ENCODE data around the gene OR5H15. TPM values are rescaled to one million over a fixed set of nuclear protein-coding genes. Genes with fewer than 3 reads are reported as not detected.
"Not testable (repeated sequence)": the region's sequence is repeated elsewhere in the genome, so short reads cannot be mapped to it uniquely, and the experiment has no call there.

The OR5H15 gene
- total and polyA plus RNA-seq, 12 donors = not detected

DNA sequence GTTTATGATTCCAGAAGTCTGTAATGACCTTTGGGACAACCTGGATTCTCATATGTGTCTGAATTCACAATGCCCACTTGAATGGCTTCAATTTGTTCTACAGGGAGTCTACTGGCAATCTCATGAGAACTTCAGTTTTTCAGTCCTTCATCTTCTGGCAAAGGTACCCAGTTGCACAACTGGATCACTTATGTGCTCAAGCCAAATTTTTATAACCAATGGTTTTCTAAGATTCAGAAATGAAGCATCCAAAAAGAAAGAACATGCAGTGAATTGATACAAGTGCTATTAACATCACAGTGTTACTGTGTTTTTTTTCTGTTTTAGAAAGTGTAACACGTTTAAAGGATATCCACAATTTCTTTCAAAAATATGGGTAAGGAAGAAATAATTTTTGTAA, 19.3 kb upstream of the OR5H15 start, which contains the start of gene OR5H14:
Gene OR5H14 (plus strand): TSS at position 301 of the 400 bp plus-strand sequence. CDS start 1,907 bp downstream, outside the sequence.
- no peaks in the 10 kb centered on the region for H3K27me3 ChIP-seq
- intact Hi-C loops (cut with DNase I) = no loop called here
- no peak within 1 kb of the TSS for H3K4me3 ChIP-seq
- TF ChIP-seq, protein P1, sequence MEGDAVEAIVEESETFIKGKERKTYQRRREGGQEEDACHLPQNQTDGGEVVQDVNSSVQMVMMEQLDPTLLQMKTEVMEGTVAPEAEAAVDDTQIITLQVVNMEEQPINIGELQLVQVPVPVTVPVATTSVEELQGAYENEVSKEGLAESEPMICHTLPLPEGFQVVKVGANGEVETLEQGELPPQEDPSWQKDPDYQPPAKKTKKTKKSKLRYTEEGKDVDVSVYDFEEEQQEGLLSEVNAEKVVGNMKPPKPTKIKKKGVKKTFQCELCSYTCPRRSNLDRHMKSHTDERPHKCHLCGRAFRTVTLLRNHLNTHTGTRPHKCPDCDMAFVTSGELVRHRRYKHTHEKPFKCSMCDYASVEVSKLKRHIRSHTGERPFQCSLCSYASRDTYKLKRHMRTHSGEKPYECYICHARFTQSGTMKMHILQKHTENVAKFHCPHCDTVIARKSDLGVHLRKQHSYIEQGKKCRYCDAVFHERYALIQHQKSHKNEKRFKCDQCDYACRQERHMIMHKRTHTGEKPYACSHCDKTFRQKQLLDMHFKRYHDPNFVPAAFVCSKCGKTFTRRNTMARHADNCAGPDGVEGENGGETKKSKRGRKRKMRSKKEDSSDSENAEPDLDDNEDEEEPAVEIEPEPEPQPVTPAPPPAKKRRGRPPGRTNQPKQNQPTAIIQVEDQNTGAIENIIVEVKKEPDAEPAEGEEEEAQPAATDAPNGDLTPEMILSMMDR (IDR thresholded peaks at IDR 0.05) = no peak
- no peak for DNase-seq
- ATAC-seq = no peak
- 70 to 84% methylated on average over 1 of the region's 1 CpG for WGBS, 2 donors
- no peak within 1 kb of the TSS for H3K27ac ChIP-seq
- peaks cover 0 to 4% (median 0%) of the 10 kb centered on the region in 11 donors for H3K9me3 ChIP-seq
- H3K36me3 ChIP-seq = no peaks in the 10 kb centered on the region
- H3K4me1 ChIP-seq = no peaks in the 10 kb centered on the region

DNA sequence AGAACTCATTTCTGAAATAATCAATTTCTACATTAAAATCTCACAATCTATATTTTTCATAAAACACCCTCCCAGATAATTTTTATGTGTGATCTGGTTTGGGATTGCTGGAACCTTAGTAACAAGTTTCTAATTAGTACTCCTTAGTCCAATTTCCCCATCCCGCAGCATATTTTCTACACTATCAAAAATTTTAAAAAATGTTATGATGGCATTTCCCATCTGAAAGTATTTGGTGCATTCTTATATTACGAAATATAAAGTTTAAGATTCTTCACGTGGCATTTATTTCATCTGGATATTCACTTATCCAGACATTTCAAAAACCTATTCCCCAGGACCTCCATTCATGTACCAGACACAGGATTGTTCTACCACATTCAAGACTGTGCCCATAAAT, 17.7 kb upstream of the OR5H15 start:
- Histone ChIP-seq H3K27ac (no peak overlapping the region), H3K4me1 (no peaks in the 10 kb centered on the region), H3K9me3 (peaks cover 0 to 11% (median 0%) of the 10 kb centered on the region in 11 donors), H3K36me3 (no peaks in the 10 kb centered on the region), H3K27me3 (no peaks in the 10 kb centered on the region), H3K4me3 (no peak overlapping the region)
- DNase-seq (no peak), ATAC-seq (no peak)
- TF ChIP-seq, protein P1 (IDR thresholded peaks at IDR 0.05) = no peak
- WGBS, 2 donors = 59 to 74% methylated on average over 3 of the region's 3 CpGs
- intact Hi-C loops (cut with DNase I) = no loop called here

DNA sequence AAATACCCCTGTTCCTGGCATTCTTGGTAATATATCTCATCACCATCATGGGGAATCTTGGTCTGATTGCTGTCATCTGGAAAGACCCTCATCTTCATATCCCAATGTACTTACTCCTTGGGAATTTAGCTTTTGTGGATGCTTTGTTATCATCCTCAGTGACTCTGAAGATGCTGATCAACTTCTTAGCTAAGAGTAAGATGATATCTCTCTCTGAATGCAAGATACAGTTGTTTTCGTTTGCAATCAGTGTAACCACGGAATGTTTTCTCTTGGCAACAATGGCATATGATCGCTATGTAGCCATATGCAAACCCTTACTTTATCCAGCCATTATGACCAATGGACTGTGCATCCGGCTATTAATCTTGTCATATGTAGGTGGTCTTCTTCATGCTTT, 17.0 kb upstream of the OR5H15 start:
- H3K4me3 ChIP-seq; H3K4me1 ChIP-seq; ATAC-seq; H3K36me3 ChIP-seq; H3K27me3 ChIP-seq; DNase-seq; H3K27ac ChIP-seq; intact Hi-C loops (cut with DNase I): not testable (repeated sequence)
- H3K9me3 ChIP-seq = peaks cover 0 to 11% (median 0%) of the 10 kb centered on the region in 11 donors
- WGBS, 2 donors = 80 to 81% methylated on average over 4 of the region's 4 CpGs

DNA sequence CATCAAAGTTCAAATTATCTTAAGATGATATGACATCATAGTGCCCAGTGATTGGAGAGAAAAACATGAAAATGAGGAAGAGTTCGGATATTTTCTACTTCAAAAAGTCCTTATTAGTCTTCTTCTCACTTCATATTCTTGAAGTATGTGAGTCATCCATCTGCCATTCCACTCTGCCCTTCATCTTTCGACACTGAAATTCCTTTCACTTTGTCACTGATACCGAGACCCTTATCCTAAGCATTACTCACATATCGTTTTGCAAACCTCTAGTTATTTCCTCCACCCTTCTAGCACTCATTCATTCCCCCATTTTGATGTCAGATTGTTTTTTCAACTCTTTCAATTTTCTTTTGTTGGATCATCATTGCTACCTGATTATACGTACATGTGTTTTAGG, 15.3 kb upstream of the OR5H15 start:
- H3K4me1 ChIP-seq = no peaks in the 10 kb centered on the region
- intact Hi-C loops (cut with DNase I) = no loop called here
- H3K27ac ChIP-seq = no peak overlapping the region
- 26 to 27% methylated on average over 5 of the region's 5 CpGs for WGBS, 2 donors
- no peaks in the 10 kb centered on the region for H3K27me3 ChIP-seq
- peaks cover 0 to 11% (median 0%) of the 10 kb centered on the region in 11 donors for H3K9me3 ChIP-seq
- ATAC-seq (no peak), DNase-seq (no peak)
- TF ChIP-seq, protein P1 (IDR thresholded peaks at IDR 0.05) = no peak
- H3K4me3 ChIP-seq = no peak overlapping the region
- H3K36me3 ChIP-seq = no peaks in the 10 kb centered on the region

DNA sequence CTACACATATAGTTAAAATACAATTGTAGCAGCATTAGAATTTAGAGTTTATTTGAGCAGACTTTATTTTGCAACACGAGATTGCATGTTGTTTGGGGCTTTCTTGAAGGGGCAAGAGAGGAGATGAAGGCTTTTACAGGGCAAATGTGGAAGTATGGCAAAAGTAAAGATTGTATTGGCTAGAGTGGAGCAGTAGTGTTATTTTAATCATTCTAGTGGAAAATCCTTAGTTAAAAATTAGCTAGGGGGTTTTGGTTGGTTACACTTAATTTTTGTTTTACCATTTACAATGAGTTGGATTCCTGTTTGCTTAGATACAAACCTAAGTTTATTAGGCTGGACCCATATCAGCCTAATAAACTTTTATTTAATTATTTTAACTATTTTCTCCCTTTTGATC, 4.6 kb downstream of the OR5H15 start:
- TF ChIP-seq, protein P1 (IDR thresholded peaks at IDR 0.05) = no peak
- Histone ChIP-seq H3K27me3 (no peaks in the 10 kb centered on the region), H3K4me1 (no peaks in the 10 kb centered on the region), H3K4me3 (no peak overlapping the region), H3K9me3 (peaks cover 0 to 14% (median 0%) of the 10 kb centered on the region in 11 donors), H3K27ac (no peak overlapping the region), H3K36me3 (no peaks in the 10 kb centered on the region)
- WGBS, 2 donors = 62 to 64% methylated on average over 1 of the region's 1 CpG
- DNase-seq (no peak), ATAC-seq (no peak)
- intact Hi-C loops (cut with DNase I) = no loop called here
